ENCODE results near the gene CLDN8. TPM values are rescaled to one million over a fixed set of nuclear protein-coding genes. Genes with fewer than 3 reads are reported as not detected.

The CLDN8 gene
- not detected in 2 replicates for total RNA-seq (2022)
- Bru-seq, nascent RNA, result not detected
- BruChase-seq, experiment 1, labeled RNA remaining after a 6-hour chase, result not detected
- not detected for BruChase-seq, experiment 2, labeled RNA remaining after a 2-hour chase
- long read RNA-seq, result 0 reads

DNA sequence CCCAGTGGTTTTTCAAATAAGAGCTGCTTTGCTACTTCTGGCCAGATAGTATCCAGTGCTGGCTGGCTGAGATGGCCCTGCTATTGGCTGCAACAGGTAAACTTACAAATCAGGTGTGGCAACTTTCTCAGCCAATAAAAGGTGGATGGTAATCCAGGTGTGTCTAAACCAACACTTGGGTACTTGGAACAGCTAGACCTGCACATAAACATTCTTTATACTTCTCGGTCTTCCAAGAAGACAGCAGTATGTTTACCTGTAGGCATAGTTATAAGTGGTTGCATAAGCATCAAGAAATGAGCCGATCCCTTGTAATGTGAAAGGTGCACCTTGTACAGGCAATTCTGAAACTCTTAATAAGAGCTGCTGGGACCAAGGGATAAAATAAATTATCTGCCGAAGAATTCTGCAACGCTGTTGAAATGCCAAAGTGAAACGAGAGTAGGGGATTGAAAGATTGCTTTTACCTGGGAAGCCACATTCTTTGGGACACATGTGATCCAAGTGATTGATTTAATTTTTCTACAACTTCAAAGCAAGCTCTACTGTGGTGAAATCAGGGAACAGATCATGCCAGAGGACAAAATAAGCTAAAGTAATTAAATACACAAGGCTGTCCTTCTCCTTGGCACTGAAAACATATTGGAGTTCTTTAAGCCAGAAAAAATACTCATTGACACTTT is at the start of gene CLDN8:
Gene CLDN8 (minus strand): TSS at position 57 of the 683 bp plus-strand sequence. CDS start 172 bp downstream, outside the sequence.
- CTCF ChIA-PET, result interaction anchor here (0.6 to 1.2 kb wide), 5 partner anchors 21 to 1210 kb away, joined by 3 read pairs; no protein-coding TSS in a partner anchor
- no peak within 1 kb of the TSS for H3K4me3 Mint-ChIP-seq (ENCODE audit: unreplicated experiment)
- no peaks in the 10 kb centered on the region for H3K4me1 Mint-ChIP-seq (ENCODE audit: insufficient read depth, unreplicated experiment)
- no peaks in the 10 kb centered on the region for H3K9me3 Mint-ChIP-seq (ENCODE audit: unreplicated experiment)
- no peaks in the 10 kb centered on the region for H3K36me3 Mint-ChIP-seq (ENCODE audit: insufficient read depth, unreplicated experiment)
- TF ChIP-seq, protein P1, sequence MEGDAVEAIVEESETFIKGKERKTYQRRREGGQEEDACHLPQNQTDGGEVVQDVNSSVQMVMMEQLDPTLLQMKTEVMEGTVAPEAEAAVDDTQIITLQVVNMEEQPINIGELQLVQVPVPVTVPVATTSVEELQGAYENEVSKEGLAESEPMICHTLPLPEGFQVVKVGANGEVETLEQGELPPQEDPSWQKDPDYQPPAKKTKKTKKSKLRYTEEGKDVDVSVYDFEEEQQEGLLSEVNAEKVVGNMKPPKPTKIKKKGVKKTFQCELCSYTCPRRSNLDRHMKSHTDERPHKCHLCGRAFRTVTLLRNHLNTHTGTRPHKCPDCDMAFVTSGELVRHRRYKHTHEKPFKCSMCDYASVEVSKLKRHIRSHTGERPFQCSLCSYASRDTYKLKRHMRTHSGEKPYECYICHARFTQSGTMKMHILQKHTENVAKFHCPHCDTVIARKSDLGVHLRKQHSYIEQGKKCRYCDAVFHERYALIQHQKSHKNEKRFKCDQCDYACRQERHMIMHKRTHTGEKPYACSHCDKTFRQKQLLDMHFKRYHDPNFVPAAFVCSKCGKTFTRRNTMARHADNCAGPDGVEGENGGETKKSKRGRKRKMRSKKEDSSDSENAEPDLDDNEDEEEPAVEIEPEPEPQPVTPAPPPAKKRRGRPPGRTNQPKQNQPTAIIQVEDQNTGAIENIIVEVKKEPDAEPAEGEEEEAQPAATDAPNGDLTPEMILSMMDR (IDR thresholded peaks at IDR 0.05; ENCODE audit: unreplicated experiment), result no peak
- DNase-seq (ENCODE audit: unreplicated experiment), result no peak
- no peak within 1 kb of the TSS for H3K27ac Mint-ChIP-seq (ENCODE audit: low read depth, unreplicated experiment)
- intact Hi-C loops (cut with micrococcal nuclease), result no loop called here
- no peaks in the 10 kb centered on the region for H3K27me3 Mint-ChIP-seq (ENCODE audit: insufficient read depth, unreplicated experiment)
- POLR2A ChIA-PET, result interaction anchor here (0.6 to 1.4 kb wide), 4 partner anchors 11 to 177 kb away, joined by 3 to 6 read pairs (median 4); no protein-coding TSS in a partner anchor
- no TSS peak for BruUV-seq (replicated peaks)

DNA sequence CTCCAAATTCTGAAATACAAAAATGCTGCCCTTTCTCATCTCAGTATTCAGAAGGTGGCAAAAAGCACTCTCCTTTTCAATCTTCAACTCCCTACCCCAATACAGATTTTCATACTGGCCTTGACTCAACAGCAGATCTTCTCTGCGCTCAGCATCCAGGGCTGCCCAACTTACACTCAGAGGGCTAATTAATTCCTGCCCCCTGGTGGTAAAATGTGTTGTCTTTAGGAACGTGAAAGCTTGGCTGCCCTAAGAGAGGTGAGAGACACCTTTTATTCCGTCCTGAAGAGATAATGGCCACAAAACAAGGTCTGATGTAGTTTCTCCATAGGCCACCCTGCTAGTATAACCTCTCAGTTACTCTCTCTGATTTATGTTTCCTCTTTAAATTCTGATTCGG is 41.9 kb upstream of the CLDN8 start:
- Mint-ChIP-seq H3K27me3 (ENCODE audit: insufficient read depth, unreplicated experiment) (no peaks in the 10 kb centered on the region), H3K36me3 (ENCODE audit: insufficient read depth, unreplicated experiment) (no peaks in the 10 kb centered on the region), H3K4me3 (ENCODE audit: unreplicated experiment) (no peak overlapping the region), H3K27ac (ENCODE audit: low read depth, unreplicated experiment) (no peak overlapping the region), H3K4me1 (ENCODE audit: insufficient read depth, unreplicated experiment) (peaks cover 8% of the 10 kb centered on the region), H3K9me3 (ENCODE audit: unreplicated experiment) (no peaks in the 10 kb centered on the region)
- TF ChIP-seq, protein P1 (IDR thresholded peaks at IDR 0.05; ENCODE audit: unreplicated experiment), result peak; percentile 55
- intact Hi-C loops (cut with micrococcal nuclease), result loop anchor here (1.0 kb wide), 2 partner anchors 48 to 213 kb away; no protein-coding TSS in a partner anchor
- no TSS peak for BruUV-seq (replicated peaks)
- CTCF ChIA-PET, result interaction anchor here (0.6 to 2.6 kb wide), 11 partner anchors 10 to 214 kb away, joined by 3 to 14 read pairs (median 4); no protein-coding TSS in a partner anchor
- POLR2A ChIA-PET, result interaction anchor here (1.0 kb wide), 1 partner anchor 30 kb away, joined by 3 read pairs; no protein-coding TSS in a partner anchor
- peak; percentile 77 for DNase-seq (ENCODE audit: unreplicated experiment)

DNA sequence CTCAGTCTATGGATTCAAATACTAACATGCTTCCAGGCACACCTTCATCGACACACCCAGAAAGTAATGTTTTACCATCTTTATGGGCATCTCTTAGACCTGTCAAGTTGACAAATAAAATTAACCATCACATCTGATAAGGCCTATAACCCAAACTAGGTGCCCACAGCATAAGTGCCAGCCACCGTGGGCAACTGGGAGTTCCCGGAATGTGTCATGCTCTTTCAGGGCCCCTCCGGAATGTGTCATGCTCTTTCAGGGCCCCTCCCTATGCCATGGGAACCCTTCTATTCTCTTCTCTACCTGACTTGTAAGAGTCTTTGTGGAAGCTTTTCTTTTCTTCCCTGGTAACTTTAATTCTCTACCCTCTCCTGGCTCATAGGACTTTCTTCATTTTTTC is 40.2 kb upstream of the CLDN8 start:
- Mint-ChIP-seq H3K4me3 (ENCODE audit: unreplicated experiment) (no peak overlapping the region), H3K36me3 (ENCODE audit: insufficient read depth, unreplicated experiment) (no peaks in the 10 kb centered on the region), H3K4me1 (ENCODE audit: insufficient read depth, unreplicated experiment) (peaks cover 8% of the 10 kb centered on the region), H3K27me3 (ENCODE audit: insufficient read depth, unreplicated experiment) (no peaks in the 10 kb centered on the region), H3K9me3 (ENCODE audit: unreplicated experiment) (no peaks in the 10 kb centered on the region), H3K27ac (ENCODE audit: low read depth, unreplicated experiment) (peak overlapping the region; percentile 43)
- DNase-seq (ENCODE audit: unreplicated experiment), result no peak
- POLR2A ChIA-PET, result no interaction called here
- intact Hi-C loops (cut with micrococcal nuclease), result no loop called here
- TF ChIP-seq, protein P1 (IDR thresholded peaks at IDR 0.05; ENCODE audit: unreplicated experiment), result no peak
- BruUV-seq (replicated peaks), result no TSS peak
- CTCF ChIA-PET, result interaction anchor here (0.6 to 2.6 kb wide), 5 partner anchors 9 to 974 kb away, joined by 3 to 14 read pairs (median 5); partner anchors contain the start of gene CLDN8

DNA sequence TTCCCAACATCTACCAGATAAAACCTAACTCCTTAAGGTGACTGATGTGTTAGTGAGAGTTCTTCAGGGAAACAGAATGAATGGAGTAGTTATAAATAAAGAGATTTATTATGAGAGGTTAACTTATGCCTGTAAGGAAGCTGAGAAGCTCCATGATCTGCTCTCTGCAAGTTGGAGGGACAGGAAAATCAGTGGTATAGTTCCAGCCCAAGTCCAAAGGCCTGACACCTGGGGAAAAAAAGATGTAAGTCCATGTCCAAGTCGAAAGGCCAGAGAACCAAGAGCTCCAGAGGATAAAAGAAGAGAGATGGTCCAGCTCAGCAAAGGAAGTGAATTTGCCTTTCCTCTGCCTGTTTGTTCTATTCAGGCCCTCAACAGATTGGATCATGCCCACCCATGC is 39.8 kb upstream of the CLDN8 start:
- Mint-ChIP-seq H3K4me3 (ENCODE audit: unreplicated experiment) (no peak overlapping the region), H3K9me3 (ENCODE audit: unreplicated experiment) (no peaks in the 10 kb centered on the region), H3K36me3 (ENCODE audit: insufficient read depth, unreplicated experiment) (no peaks in the 10 kb centered on the region), H3K27me3 (ENCODE audit: insufficient read depth, unreplicated experiment) (no peaks in the 10 kb centered on the region), H3K4me1 (ENCODE audit: insufficient read depth, unreplicated experiment) (peaks cover 8% of the 10 kb centered on the region), H3K27ac (ENCODE audit: low read depth, unreplicated experiment) (no peak overlapping the region)
- no peak for DNase-seq (ENCODE audit: unreplicated experiment)
- no TSS peak for BruUV-seq (replicated peaks)
- TF ChIP-seq, protein P1 (IDR thresholded peaks at IDR 0.05; ENCODE audit: unreplicated experiment), result no peak
- intact Hi-C loops (cut with micrococcal nuclease), result no loop called here
- ChIA-PET CTCF (interaction anchor here (0.6 to 1.2 kb wide), 3 partner anchors 10 to 975 kb away, joined by 3 to 5 read pairs (median 5); no protein-coding TSS in a partner anchor), POLR2A (no interaction called here)

Data from MCF 10A (cell line).